GM12878 (cell line): Measurements from ENCODE around the gene PCLAF. TPM values are rescaled to one million over a fixed set of nuclear protein-coding genes. Genes with fewer than 3 reads are reported as not detected.

Source experiments
- ATAC-seq: fragments of 200-7000 bp; cut with Tn5 transposase; 3 replicates; pipeline ENCODE4 v1.9.1; 2020; ENCODE audit warnings: mild to moderate bottlenecking, moderate library complexity
- BruUV-seq: library from RNA; stranded (reverse); fragments of 400-500 nt; replicated peaks from 2 replicates; lab custom pipeline; 2021; lab: Mats Ljungman, UMichigan
- CTCF ChIA-PET: fragments of 300-600 bp; sonication (Branson Sonifier 250); formaldehyde crosslinking; extraction: SDS; loops from one replicate; lab custom pipeline; 2021; ENCODE audit warnings: inconsistent platforms; lab: Yijun Ruan, JAX
- POLR2A ChIA-PET: fragments of 350-600 bp; formaldehyde crosslinking; extraction: SDS; loops from one replicate; lab custom pipeline; 2021; ENCODE audit warnings: inconsistent platforms; lab: Charles Lee
- RAD21 ChIA-PET: fragments of 300-600 bp; sonication (Branson Sonifier 250); formaldehyde crosslinking; loops from one replicate; lab custom pipeline; 2023; ENCODE audit warnings: antibody characterized with exemption; ENCODE audit not compliant: unreplicated experiment; lab: Charles Lee
- SMC1A ChIA-PET: fragments of 300-600 bp; sonication (Branson Sonifier 250); formaldehyde crosslinking; loops from one replicate; lab custom pipeline; 2023; ENCODE audit not compliant: unreplicated experiment, uncharacterized antibody; lab: Charles Lee
- DNase-seq: peaks from one replicate; pipeline ENCODE4 v3.0.0-alpha.2; 2011; ENCODE audit warnings: low read depth, low spot score
- FAIRE-seq: peaks from 3 replicates; lab custom pipeline; 2011; peaks lifted over from hg19 to GRCh38; lab: Jason Lieb, UNC
- H2AFZ ChIP-seq: 2 replicates; pipeline ENCODE4 v1.6.0; 2011; ENCODE audit warnings: low read depth, low read length, control low read depth; ENCODE audit not compliant: control insufficient read depth
- H3K27ac ChIP-seq: 2 replicates; pipeline ENCODE4 v1.5.1; 2011; ENCODE audit warnings: control low read depth; ENCODE audit not compliant: control insufficient read depth, insufficient read depth
- H3K27me3 ChIP-seq, 2 experiments: replicated peaks in 1 of 2; 2 replicates each; pipeline versions ENCODE4 v1.6.0 to v1.6.1; 2011; ENCODE audit warnings: low read length in 1 of 2; ENCODE audit not compliant: control insufficient read depth in 2 of 2, insufficient read depth in 2 of 2
- H3K36me3 ChIP-seq, 2 experiments: 2 replicates each; pipeline ENCODE4 v1.5.1; 2011; ENCODE audit warnings: low read length in 1 of 2; ENCODE audit not compliant: control insufficient read depth in 2 of 2, insufficient read depth in 2 of 2
- H3K4me1 ChIP-seq: 2 replicates; pipeline ENCODE4 v1.6.1; 2011; ENCODE audit warnings: mild to moderate bottlenecking, low read length, moderate library complexity, mixed read lengths; ENCODE audit not compliant: control insufficient read depth, insufficient read depth
- H3K4me2 ChIP-seq: 2 replicates; pipeline ENCODE4 v1.6.0; 2011; ENCODE audit warnings: control low read depth; ENCODE audit not compliant: control insufficient read depth, insufficient read depth
- H3K4me3 ChIP-seq: fragments of 200-600 bp; sonication (generic); 2 replicates; pipeline ENCODE4 v1.5.1; 2016
- H3K79me2 ChIP-seq: 2 replicates; pipeline ENCODE4 v1.6.0; 2011; ENCODE audit warnings: low read length; ENCODE audit not compliant: control insufficient read depth, insufficient read depth
- H3K9ac ChIP-seq: 2 replicates; pipeline ENCODE4 v1.8.0; 2011; ENCODE audit warnings: low read length, control low read depth, mixed read lengths; ENCODE audit not compliant: control insufficient read depth, insufficient read depth
- H3K9me3 ChIP-seq: replicated peaks from 3 replicates; pipeline ENCODE4 v1.5.1; 2011; ENCODE audit warnings: mild to moderate bottlenecking, low read length; ENCODE audit not compliant: control insufficient read depth, insufficient read depth
- H4K20me1 ChIP-seq: 2 replicates; pipeline ENCODE4 v1.6.0; 2011; ENCODE audit not compliant: control insufficient read depth, insufficient read depth
- BMI1 ChIP-seq: fragments of 450-650 bp; IDR thresholded peaks from 2 replicates; pipeline ENCODE4 v1.6.1; 2016; ENCODE audit warnings: mild to moderate bottlenecking, moderate library complexity, borderline replicate concordance
- CREB1 ChIP-seq: IDR thresholded peaks from 2 replicates; pipeline ENCODE4 v1.6.1; 2012; ENCODE audit warnings: low read depth, mild to moderate bottlenecking, inconsistent platforms
- IKZF2 ChIP-seq, 2 experiments: fragments of 450-650 bp; IDR thresholded peaks; 2 replicates each; pipeline ENCODE4 v1.6.1; 2017; ENCODE audit warnings: mild to moderate bottlenecking in 2 of 2, moderate library complexity in 2 of 2
- MTA3 ChIP-seq: IDR thresholded peaks from 2 replicates; pipeline ENCODE4 v1.6.1; 2012; ENCODE audit warnings: low read length, inconsistent platforms, borderline replicate concordance
- NBN ChIP-seq: fragments of 450-650 bp; IDR thresholded peaks from 2 replicates; pipeline ENCODE4 v1.6.1; 2016
- NFXL1 ChIP-seq: fragments of 450-650 bp; IDR thresholded peaks from 2 replicates; pipeline ENCODE4 v1.6.1; 2017; ENCODE audit warnings: antibody characterized with exemption, mild to moderate bottlenecking, borderline replicate concordance
- NR2F1 ChIP-seq: fragments of 450-650 bp; conservative IDR thresholded peaks from 2 replicates; pipeline ENCODE4 v1.6.1; 2017; ENCODE audit warnings: mild to moderate bottlenecking
- PAX5 ChIP-seq: IDR thresholded peaks from 2 replicates; pipeline ENCODE4 v1.6.1; 2011; ENCODE audit warnings: low read depth, low read length, borderline replicate concordance
- PAX8 ChIP-seq: fragments of 450-650 bp; IDR thresholded peaks from 2 replicates; pipeline ENCODE4 v1.6.1; 2017; ENCODE audit warnings: mild to moderate bottlenecking, moderate library complexity
- POU2F2 ChIP-seq: IDR thresholded peaks from 3 replicates; pipeline ENCODE4 v1.6.1; 2011; ENCODE audit warnings: low read depth, mild to moderate bottlenecking, low read length, borderline replicate concordance
- RAD21 ChIP-seq: IDR thresholded peaks from 2 replicates; pipeline ENCODE4 v1.6.1; 2011; ENCODE audit warnings: mild to moderate bottlenecking, low read depth, low read length, moderate library complexity; ENCODE audit not compliant: insufficient read depth
- RUNX3 ChIP-seq: IDR thresholded peaks from 2 replicates; pipeline ENCODE4 v1.6.1; 2012; ENCODE audit warnings: low read length, inconsistent platforms
- SIN3A ChIP-seq: IDR thresholded peaks from 2 replicates; pipeline ENCODE4 v1.6.1; 2012; ENCODE audit warnings: low read depth, low read length, improper control_type of control experiment
- SMARCA5 ChIP-seq: fragments of 450-650 bp; IDR thresholded peaks from 2 replicates; pipeline ENCODE4 v1.6.1; 2017; ENCODE audit warnings: mild to moderate bottlenecking
- STAT1 ChIP-seq: fragments of 450-650 bp; conservative IDR thresholded peaks from 2 replicates; pipeline ENCODE4 v1.6.1; 2014; ENCODE audit warnings: antibody characterized with exemption, mild to moderate bottlenecking
- YBX1 ChIP-seq: fragments of 450-650 bp; IDR thresholded peaks from 2 replicates; pipeline ENCODE4 v1.6.1; 2016; ENCODE audit warnings: antibody characterized with exemption
- ZBTB11 ChIP-seq: fragments of 450-650 bp; formaldehyde crosslinking; IDR thresholded peaks from 2 replicates; pipeline ENCODE4 v1.5.0; 2022; ENCODE audit warnings: mild to moderate bottlenecking, missing genetic modification characterization
- ZNF384 ChIP-seq: IDR thresholded peaks from 2 replicates; pipeline ENCODE4 v1.6.1; 2012; ENCODE audit warnings: low read depth, mild to moderate bottlenecking, low read length, improper control_type of control experiment, borderline replicate concordance
- ZSCAN29 ChIP-seq: fragments of 450-650 bp; IDR thresholded peaks from 2 replicates; pipeline ENCODE4 v1.6.1; 2017; ENCODE audit warnings: mild to moderate bottlenecking, moderate library complexity
- WGBS: methylation state at CpG from one replicate; pipeline ENCODE4 v1.1.6; 2016; ENCODE audit warnings: low lambda C conversion rate; ENCODE audit not compliant: insufficient replicate concordance, insufficient coverage; ENCODE audit errors: missing lambda C conversion rate; 5-methylcytosine and 5-hydroxymethylcytosine counted together
- in situ Hi-C: fragments of 300-500 bp; cut with MboI; formaldehyde crosslinking; loops from 9 replicates; pipeline ENCODE4 v1.14.3; 2018; ENCODE audit warnings: mixed read lengths
- intact Hi-C: fragments of 100-400 bp; cut with micrococcal nuclease; formaldehyde crosslinking; loops from one replicate; pipeline ENCODE4 v1.14.2; 2022; ENCODE audit not compliant: unreplicated experiment
- polyA plus RNA-seq, 11 experiments: library from polyadenylated mRNA; depleted of rRNA in 4 of 11; unstranded in 6 of 11; stranded (reverse) in 5 of 11; fragments of >200 nt; fragmentation: Nextera tagmentation in 4 of 11; fragmentation: Illumina TruSeq in 1 of 11; extraction: Ambion mirVana in 4 of 11; extraction: Trizol in 1 of 11; gene quantifications; 1 replicate in 1 of 11; 2 replicates in 10 of 11; pipeline versions ENCODE4 v1.2.1 to v1.2.3, GENCODE V29; 2011 to 2016; ENCODE audit warnings: inconsistent platforms in 2 of 11, missing spikeins in 2 of 11, low read depth in 1 of 11
- total RNA-seq, 4 experiments: library from RNA; depleted of rRNA in 3 of 4; stranded (reverse); fragments of >200 nt in 3 of 4; fragmentation: Illumina TruSeq in 1 of 4; extraction: Trizol in 1 of 4; gene quantifications; 2 replicates each; pipeline versions ENCODE4 v1.2.1 to v1.2.3, GENCODE V29; 2013 to 2021

The PCLAF gene
- total and polyA plus RNA-seq, 10 of the 15 experiments (the other 5 are each of a cell fraction or from before 2014, with no cell fraction given), result 79.0 to 627 (median 343) TPM

- Histone ChIP-seq H4K20me1 (no peaks in the 10 kb centered on the region), H3K4me3 (no peak overlapping the region), H3K79me2 (no peaks in the 10 kb centered on the region; the same call in 1 of the 2 replicates), H3K4me1 (no peaks in the 10 kb centered on the region), H3K36me3 (no peaks in the 10 kb centered on the region; a peak in 1 of 4 replicates), H3K9me3 (no peaks in the 10 kb centered on the region), H3K9ac (no peak overlapping the region), H2AFZ (no peak overlapping the region), H3K27ac (no peak overlapping the region), H3K27me3 (no peaks in the 10 kb centered on the region), H3K4me2 (no peak overlapping the region)
- in situ Hi-C loops, result no loop called here
- CTCF ChIA-PET, result interaction anchor here (2.1 kb wide), 1 partner anchor 10 kb away, joined by 5 read pairs; no protein-coding TSS in a partner anchor
- DNase-seq, result no peak
- RAD21 ChIA-PET, result no interaction called here
- intact Hi-C loops, result no loop called here
- WGBS, result 92% methylated on average over 4 of the region's 4 CpGs
- ATAC-seq, result no peak
- TF ChIP-seq PAX8 (no peak), SMARCA5 (no peak), BMI1 (no peak), NR2F1 (no peak), MTA3 (no peak), SIN3A (no peak), CREB1 (no peak), STAT1 (no peak), ZNF384 (no peak)
- POLR2A ChIA-PET, result interaction anchor here (0.5 to 1.1 kb wide), 2 partner anchors 10 to 42 kb away, joined by 3 to 5 read pairs; no protein-coding TSS in a partner anchor
- FAIRE-seq, result no peak
- BruUV-seq, result no TSS peak
- SMC1A ChIA-PET, result interaction anchor here (1.2 to 1.4 kb wide), 2 partner anchors 10 to 94 kb away, joined by 3 to 5 read pairs; no protein-coding TSS in a partner anchor
These were observed 66.0 kb downstream of the PCLAF start for GRCh38 chr15:64315216-64315615.

GRCh38 chr15:64314456-64314855 lies 66.8 kb downstream of the PCLAF start:
- Histone ChIP-seq H3K9me3 (no peaks in the 10 kb centered on the region), H3K36me3 (no peaks in the 10 kb centered on the region; a peak in 1 of 4 replicates), H3K27me3 (no peaks in the 10 kb centered on the region), H3K4me2 (no peak overlapping the region), H3K27ac (no peak overlapping the region), H3K4me1 (no peaks in the 10 kb centered on the region), H3K79me2 (no peaks in the 10 kb centered on the region; the same call in 1 of the 2 replicates), H3K9ac (no peak overlapping the region), H3K4me3 (no peak overlapping the region), H4K20me1 (no peaks in the 10 kb centered on the region), H2AFZ (no peak overlapping the region)
- no TSS peak for BruUV-seq
- 100% methylated on average over 3 of the region's 3 CpGs for WGBS
- ATAC-seq, result no peak
- ChIA-PET RAD21 (no interaction called here), SMC1A (interaction anchor here (0.8 kb wide), 1 partner anchor 11 kb away, joined by 3 read pairs; no protein-coding TSS in a partner anchor), CTCF (no interaction called here), POLR2A (interaction anchor here (0.7 kb wide), 2 partner anchors 172 to 320 kb away, joined by 3 to 4 read pairs; no protein-coding TSS in a partner anchor)
- intact Hi-C loops (no loop called here), in situ Hi-C loops (no loop called here)
- FAIRE-seq, result no peak
- no peak for DNase-seq
- TF ChIP-seq NR2F1 (no peak), ZBTB11 (CRISPR knock-in tag) (no peak), ZSCAN29 (no peak), RAD21 (no peak), NFXL1 (no peak), YBX1 (no peak), IKZF2 (IDR thresholded peaks at IDR 0.05) (no peak), PAX5 (no peak), RUNX3 (no peak), POU2F2 (no peak), NBN (no peak)
